NCI-H2029 (cell line): ENCODE data around the gene SIGMAR1.
A peak's percentile ranks its signal among the peaks of the same experiment; 100 is the strongest.

Experiments used
- DNase-seq: peaks from one replicate; lab custom pipeline; 2025; lab: John Stamatoyannopoulos, UW

SIGMAR1 gene

DNA sequence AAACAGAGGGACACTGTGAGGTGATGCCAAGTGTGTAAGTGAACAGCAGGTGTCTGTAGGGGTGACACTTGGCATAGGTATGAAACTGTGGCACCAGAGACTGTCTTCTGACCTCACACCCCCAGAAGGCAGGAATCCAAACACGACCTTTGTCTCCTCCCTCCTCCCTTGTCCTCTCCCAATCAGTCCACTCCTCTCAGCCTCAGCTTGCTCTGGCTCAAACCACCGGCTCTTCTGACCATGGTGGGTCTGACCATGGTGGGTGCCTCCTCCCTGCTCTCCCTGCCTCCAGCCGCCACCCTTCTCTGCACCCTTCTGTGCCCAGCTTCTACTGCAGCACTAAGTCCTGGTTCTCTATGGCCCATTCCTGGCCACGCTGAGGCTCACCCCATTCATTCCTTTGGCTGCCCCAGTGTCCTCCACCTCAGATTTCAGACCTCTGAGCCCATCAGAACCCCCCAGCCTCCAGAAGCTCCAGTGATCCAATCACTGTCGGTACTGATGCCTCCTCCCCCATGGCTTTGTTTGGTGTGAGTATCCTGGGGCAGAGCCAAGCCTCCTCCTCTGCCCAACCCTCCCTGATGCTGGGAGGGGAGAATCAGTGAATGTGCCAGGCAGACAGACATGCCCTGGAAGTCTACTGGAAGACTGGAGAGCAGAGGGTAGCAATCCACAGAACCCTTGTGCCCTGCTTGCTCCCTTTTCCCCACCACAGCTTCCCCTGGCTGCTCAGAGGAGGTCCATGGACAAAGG is 7.0 kb downstream of the SIGMAR1 start:
- no peak for DNase-seq

DNA sequence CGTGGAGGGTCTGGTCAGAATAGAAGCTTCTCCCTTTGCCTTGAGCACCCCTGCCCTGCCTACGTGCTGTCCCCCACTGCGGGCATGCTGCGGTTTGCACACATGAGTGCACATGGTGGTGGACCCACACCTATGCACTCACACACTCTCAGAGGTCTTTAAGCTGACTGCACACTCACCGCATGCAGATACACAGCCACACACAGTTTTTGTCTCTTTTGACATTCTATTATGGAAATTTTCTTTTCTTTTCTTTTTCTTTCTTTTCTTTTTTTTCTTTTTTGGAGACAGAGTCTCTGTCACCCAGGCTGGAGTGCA is 8.1 kb downstream of the SIGMAR1 start:
- DNase-seq, result no peak

DNA sequence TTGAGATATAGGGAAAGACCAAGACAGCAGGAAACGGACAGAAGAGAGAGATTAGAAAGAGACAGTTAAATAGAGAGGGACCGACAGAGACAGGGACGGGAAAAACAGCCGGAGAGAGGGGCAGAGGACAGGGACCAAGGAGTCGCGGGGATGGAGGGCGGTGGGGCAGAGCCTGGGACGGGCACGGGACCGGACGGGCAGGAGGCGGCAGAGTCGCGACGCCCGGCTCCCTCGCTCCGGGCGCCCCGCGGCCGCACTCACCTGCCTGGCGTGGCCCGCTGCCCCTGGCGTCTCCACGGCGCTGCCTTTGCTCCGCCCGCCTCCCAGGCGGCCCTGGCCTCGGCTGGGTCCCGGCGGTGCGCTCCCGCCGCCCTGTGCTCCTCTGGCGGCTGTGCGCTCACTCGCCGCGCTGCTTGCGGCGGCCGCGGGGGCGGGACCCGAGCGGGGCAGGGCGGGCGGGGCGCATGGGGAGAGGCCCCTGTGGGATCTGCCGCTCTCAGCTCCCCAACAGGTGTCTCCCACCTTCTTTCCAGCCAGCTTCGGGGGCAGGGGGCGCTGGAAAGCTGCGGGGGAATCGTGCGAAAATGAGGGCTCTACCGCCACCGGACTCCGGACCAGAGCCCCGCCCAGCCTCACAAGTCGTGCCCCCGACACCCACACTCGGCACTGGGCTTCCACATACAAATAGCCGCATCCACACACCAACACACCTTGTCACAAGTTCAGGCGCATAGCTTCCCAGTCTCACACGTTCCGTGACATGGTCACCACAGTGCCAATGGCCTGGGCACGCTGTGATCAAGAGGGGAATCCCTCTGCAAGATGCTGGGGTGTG is 8.7 kb downstream of the SIGMAR1 start, which contains the start of gene ARID3C:
Gene ARID3C (minus strand): TSS at position 411 of the 835 bp plus-strand sequence. CDS start 1,052 bp downstream, outside the sequence.
- no peak for DNase-seq

DNA sequence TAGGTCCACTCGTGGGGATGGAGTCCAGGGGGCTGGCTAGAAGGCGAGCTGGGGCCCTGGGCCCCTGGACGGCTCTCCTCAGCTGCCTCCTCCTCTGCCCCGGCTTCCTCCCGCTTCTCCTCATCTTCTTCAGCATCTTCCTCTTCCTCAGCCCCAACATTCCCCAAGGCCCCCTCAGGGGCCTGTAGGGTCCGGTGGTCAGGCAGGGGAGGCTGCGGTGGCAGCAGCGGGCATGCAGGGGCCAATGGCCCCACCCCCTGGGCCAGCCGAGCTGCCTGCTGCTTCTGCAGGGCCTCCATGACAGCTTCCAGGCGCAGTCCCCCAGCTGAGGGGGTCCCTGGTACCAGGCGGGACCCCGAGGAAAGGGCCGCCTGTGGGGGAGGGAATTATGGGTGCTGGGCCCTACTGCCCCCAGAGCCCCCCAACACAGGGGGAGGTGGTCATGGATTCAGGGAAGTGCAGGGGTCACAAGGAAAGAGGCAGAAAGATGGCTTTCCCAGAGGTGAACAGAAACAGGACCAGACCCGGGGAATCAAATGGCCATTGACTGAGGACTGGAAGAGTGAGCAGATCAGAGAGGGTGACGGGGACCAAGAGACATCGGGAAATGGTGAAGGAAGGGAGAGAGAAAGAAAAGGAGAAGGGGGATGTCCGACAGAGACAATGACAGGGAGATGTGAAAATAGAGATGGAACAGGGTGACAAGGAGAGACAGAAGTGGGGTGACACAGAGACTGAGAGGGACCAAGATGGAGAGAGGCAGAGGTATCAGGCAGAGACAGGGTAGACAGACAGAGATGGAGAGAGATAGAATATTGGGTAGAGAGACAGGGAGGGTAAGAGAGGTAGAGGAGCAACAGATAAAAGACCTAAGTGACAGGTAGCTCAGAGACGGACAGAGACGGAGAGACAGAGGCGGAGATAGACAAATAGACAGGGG is 9.6 kb downstream of the SIGMAR1 start:
- DNase-seq, result no peak

DNA sequence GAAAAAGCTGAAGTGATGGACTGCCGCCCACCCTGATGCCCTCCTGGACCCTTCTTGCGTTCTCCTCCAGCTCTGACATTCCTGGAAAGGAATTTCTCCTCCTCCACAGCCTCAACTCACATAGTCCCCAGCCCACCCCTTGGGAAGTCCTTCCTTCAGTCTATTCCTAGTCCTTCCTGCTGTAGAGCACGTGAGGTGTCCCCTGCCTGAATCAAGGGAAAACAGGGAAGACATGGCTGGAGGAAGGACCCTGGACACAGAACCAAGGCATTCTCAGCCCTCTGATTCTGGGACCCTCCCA is 12.5 kb downstream of the SIGMAR1 start:
- no peak for DNase-seq

DNA sequence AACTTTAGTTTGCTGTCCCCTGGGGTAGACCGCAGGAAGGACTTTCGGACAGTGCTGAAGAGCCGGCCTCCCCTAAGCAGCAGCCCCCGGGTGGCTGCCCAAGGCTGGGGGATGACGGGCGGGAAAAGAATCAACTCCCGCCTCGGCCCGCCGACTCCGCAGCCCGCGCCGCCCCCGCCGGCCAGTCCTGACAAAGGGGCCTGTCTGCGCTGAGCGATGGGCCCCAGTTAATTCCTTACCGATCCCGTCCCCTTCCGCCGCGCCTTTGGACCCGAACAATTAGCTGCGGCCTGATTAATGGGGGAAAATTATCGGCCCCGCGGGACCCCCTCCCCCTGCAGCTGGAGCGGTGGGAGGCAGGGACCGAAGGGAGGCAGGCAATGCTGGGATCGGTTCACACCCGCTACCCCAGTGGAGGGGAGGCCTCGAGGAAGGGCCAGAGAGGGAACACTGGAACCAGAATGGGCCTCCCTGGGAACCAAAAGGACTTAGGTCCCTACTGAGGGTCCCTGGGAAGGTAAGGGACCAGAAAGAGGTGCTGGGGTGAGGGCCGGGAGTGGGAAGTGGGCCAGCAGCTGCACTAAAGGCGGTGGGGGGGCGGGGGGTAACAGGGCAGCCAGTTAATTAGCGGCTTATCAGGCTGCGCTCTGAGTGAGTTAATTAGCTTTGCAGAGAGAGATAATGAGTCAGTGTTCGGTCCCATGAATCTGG is 13.0 kb downstream of the SIGMAR1 start:
- no peak for DNase-seq

DNA sequence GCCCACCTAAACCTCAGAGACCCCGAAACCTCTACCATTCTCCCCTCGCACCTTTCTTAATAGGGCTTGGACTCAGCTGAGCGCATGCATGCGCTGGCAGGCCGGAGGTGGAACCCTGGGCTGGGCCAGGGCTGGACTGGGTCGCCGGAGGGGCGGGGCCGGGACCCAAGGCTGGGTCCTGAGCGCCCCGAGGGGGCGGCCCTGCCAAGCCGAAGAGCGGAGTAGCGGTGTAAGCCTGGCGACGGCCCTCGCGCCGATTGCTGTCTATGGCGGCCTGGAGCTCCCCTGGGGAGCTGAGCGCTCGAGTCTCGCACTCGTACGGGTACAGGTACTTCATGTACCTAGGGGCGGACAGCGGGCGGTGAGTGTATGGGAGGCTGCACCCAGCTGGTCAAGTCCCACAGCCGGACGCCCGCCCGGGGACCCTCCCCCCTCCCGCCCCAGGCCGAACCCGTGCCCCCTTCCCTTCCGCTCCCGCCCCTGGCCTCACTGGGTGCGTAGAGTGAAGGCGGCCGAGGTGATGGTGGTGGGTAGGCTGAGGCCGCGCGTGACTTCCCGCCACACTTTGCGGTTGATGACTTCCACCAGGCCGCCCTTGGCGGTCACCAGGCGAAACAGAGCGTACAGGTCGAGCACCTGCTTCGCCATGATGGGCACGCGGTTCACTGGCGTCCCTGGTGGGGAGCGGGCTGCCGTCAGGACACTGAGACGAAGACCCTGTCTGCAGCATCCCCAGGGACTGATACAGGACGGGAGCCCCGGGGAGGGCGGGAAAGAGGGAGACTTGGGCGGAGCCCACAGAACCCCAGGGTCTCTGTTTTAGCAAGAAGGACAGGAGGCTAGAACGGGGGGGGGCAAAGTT is 14.0 kb downstream of the SIGMAR1 start:
- no peak for DNase-seq

DNA sequence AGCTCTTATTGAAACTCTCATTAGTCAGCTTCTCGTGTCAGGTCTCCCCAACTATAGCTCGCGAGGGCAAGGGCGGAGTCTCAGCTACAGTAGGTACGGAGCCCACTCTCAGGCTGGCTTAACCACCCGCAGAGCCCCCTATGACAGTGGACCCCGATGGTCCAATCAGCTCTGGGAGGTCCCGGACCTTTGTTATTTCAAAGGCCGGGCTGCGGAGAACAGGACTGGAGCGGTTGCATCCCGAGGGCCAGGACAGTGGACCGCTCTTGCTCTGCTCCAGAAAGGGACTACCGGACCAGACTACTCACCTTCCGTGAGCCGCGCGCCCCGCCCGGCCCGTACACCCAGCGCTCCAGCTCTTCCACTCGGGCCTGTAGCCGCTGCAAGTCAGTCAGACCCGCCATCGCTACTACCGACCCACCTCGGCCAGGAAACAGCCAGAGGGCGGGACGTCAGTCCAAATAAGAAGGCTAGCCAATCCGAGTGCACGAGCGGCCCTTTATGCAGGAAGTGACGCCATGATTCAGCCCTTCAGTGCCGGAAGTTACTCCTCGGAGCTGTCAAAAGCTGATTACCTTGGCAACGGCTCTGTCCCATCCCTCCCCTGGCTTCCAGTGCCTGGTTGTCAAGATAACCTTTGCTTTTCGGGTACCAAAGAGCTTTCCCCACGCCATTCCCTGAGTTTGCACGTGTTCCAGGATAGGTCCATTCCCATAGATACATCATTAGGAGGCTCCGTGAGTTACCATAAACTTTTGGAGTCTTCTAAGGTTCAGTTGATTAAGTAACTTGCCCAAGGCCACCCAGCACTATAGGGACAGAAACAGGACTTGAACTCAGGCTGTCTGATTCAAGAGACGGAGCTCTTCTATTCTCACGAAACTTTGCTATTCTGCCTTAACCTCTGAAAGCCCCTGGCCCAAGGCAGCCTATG is 17.3 kb downstream of the SIGMAR1 start, which contains the start of gene DCTN3:
Gene DCTN3 (minus strand): TSS at position 435 of the 934 bp plus-strand sequence. CDS start 31 bp downstream, at position 404.
- DNase-seq, result peak; percentile 94

DNA sequence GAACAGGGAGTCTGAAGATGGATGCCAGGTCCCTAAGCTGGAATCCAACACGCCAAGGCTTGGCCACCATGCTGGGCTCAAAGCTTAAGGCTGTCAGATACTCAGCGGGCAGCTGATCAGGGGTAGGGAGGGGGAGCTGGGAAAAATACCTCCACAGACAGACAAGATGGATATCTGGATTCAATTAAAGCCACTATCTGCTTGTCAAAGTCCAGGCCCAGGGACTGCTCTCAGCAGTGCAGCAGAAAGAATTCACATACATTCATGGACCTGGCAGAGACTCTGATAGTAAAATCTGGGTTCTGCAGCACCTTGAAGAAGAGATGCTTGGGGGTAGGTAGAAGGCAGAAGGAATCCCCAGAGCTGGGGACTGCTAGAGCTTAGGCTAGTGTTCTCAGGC is 22.5 kb downstream of the SIGMAR1 start:
- DNase-seq, result no peak

DNA sequence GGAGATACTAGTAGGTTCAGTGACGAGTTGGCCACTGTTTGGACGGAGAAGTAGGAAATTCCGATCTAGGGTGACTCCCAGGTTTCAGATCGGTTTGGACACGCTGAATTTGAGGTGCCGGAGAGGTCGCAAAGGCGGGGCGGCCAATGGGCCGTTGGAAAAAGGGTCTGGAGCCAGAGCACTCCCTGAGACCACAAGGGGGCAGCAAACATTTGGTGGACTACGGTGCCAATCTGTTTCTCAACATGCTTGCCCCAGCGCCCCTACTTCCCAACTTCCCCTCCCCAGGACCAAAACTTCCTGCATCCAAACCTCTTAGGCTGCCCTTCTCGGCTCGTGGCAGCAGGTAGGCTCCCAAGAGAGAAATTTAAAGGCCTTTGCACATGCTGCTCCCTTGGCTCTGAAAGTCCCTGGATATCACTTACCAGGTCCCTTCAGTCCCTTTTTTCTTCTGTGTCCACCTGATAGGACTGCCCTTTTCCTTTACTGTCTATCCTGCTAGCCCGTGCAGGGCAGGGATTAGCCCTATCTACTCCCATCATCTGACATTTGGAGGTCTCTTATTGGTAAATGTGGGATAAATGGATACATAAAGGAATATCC is 24.7 kb downstream of the SIGMAR1 start:
- DNase-seq, result peak; percentile 60

DNA sequence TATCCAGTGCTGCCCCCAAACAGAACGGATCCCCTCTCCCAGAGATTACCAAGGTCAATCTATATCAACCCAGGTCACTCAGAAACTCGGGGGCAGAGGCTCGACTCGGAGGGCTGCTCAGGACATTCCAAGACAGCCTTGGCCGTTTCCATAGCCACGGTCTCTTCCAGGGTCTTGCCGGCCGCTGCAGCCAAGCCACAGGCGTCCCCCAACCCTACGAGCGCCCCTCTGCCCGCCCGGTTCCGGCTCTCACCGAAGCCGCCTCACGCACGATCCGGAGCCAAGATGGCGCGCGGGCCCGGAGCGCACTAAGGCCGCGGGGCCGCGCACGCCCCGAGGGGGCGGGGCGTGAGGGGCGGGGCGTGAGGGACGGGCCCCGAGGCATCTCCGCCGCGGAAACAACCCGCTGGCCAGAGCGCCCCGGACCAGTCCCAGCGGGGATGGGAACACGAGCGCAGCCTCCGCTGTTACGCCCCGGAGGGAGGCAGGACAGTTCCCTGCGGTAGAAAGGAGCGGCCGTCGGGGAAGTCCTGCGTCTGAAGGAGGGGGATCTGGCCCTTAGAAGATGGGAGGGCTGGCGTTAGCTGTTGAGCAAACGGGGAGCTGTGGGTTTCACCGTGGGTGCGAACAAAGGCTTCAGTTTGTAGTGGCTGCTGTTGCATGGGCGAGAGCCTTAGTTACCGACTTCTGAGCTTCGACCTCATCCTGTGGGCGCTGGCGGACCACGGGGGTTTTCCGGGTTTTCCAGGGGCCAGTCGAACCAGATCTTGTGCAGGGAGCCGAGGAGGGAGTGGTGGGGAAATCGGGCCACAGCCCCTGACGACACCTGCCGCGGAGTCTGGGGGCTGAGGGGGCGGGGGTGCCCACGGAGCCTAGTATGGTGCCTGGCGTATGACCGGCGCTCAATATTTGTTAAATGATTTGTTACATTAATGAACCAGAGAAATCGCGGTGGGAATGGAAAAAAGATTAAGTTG is 25.5 kb downstream of the SIGMAR1 start, which contains the start of gene RPP25L:
Gene RPP25L (minus strand): TSS at position 287 of the 977 bp plus-strand sequence. CDS start 801 bp downstream, outside the sequence.
- peak; percentile 83 for DNase-seq

DNA sequence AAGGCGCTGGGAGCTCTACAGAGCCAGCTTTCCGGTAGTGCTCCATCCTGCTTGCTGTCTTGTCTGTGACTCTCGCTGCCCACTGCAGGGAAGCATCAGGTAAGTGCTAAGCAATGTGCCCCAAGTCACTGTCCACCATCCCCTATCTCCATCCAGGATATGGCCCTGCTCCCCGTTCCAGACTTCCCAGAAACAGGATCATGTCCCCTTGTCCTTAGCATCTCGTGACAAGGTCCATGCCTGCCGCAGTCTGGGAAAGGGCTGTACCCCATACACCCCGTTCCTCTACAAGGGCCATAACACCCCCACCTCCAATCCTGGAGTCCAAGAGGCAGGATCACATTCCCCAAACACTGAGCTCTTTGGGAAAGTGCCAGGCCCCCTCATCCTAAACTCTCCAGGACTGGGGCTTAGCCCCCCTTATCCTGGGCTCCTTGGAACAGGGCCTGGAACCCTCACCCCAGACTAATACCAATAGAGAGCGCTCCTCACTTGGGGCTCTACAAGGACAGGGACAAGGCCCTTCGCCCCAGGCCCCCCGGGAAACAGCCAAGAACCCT is 26.3 kb downstream of the SIGMAR1 start:
- DNase-seq, result no peak

DNA sequence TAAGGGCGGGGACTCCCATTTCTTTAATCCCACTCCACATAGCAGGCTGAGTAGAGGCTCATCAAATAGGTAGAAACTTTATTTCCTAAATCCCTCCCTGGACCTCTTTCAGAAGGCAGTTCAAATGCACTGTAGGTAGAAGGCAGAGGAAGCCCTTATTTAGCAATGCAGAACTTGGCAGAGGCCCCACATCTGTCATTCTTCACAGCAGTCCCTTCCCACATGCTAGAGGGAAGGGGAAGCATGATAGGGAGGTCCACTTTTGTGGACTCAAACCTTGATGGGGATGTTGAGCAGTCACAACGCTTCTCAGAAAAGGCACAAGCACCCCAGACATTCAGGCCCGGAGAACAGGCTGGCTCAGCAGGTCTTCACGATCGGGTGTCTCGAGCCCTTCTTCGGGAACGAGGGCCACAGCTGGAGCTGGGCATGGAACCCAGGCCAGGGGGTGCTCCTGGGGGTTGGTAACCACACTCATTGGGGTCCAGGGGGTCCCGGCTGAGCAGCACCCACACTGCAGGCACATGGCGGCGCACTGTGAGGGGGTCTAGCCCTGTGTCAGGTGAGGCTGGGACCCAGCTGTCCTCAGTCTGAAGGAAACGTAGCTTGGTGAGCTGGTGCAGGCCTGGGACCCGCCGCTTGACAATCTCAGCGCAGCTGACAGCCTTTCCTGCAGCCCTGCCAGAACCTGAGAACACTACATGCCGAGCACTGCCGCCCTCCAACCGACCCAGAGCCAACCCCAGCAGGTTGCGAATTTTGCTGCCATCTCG is 27.0 kb downstream of the SIGMAR1 start:
- no peak for DNase-seq

DNA sequence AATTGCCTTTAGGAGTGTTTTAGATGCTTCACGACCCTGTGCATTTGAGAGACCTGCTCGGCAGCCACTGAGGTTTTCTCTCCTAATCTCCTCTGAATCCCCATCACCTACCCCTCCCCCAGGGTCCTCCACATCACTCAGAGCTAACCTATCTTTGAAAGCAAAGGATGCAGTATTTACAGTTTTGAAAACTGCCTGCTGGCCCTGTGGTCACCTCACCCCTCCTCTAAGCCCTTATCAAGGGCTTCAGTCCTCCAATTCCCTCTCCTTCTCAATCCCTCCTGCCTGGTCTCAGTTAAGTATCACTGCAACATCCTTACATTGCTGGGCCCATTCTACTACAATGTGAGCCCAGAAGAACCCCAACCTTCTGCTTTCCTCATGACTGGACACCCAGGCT is 30.3 kb downstream of the SIGMAR1 start:
- no peak for DNase-seq

DNA sequence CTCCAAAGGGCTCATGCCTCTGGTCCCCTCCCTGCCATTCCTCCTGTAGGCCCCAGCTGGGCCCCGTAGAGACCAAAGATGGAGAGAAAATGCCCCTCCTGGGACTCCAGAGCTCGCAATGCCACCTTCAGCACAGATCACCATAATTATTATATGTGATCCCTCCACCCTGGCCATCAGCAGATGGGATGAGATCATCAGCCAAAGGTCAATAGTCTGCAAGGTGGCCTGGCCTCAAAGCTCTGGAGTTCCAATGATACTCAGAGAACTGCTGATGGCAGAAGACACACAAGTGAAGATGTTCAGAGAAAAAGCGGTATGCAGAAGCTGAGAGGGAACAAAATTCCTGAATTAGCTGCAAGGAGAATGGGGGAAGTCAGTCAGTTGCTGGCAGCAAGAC is 30.7 kb downstream of the SIGMAR1 start:
- no peak for DNase-seq

DNA sequence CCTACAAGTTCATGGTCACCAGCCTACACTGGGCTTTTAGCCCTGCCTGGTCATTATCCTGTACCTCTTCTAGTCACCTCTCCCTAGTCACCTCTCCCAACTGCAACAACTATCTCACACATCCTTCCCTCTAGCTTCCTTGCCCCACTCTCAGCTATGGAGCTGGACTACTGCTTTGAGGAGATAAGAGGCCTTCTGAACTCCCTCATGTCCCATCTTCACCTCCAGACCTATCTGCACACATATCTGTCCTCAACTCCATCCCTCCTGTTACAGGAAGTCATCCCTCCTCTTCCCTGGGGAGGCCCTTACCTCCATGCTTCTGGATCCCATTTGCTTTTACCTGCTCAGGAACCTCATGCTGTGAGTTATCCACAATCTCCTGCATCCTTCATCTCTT is 31.4 kb downstream of the SIGMAR1 start:
- DNase-seq, result no peak
